ENCODE measurements around the gene KRTAP5-2. TPM values are rescaled to one million over a fixed set of nuclear protein-coding genes. Genes with fewer than 3 reads are reported as not detected.

The KRTAP5-2 gene
- total RNA-seq, 1 experiment from 2014 or later = not detected

GRCh38 chr11:1628506-1629325, 30.6 kb upstream of the KRTAP5-2 start:
- Histone ChIP-seq H2AK5ac (ENCODE audit: insufficient read length, low read length) (no peak overlapping the region), H3K9me3 (ENCODE audit: control insufficient read depth, low read depth, low read length) (no peaks in the 10 kb centered on the region), H4K5ac (ENCODE audit: insufficient read length, low read depth, low read length) (no peak overlapping the region), H3K79me1 (ENCODE audit: insufficient read depth, low read depth, low read length, poor library complexity, severe bottlenecking) (no peaks in the 10 kb centered on the region), H3K14ac (ENCODE audit: insufficient read depth, low read length) (no peak overlapping the region), H2BK15ac (ENCODE audit: low read depth, low read length) (no peak overlapping the region), H4K20me1 (ENCODE audit: control insufficient read depth, insufficient read depth, insufficient read length) (no peaks in the 10 kb centered on the region), H3K4me1 (ENCODE audit: insufficient read depth, low read length) (no peaks in the 10 kb centered on the region; the same call in 1 of the 2 replicates), H3K23ac (ENCODE audit: insufficient read length, low read depth, low read length) (no peak overlapping the region), H2BK12ac (ENCODE audit: insufficient read length, low read depth, low read length) (no peak overlapping the region), H2BK5ac (ENCODE audit: insufficient read length, low read length) (no peak overlapping the region), H3K56ac (ENCODE audit: insufficient read length, low read depth, low read length) (no peak overlapping the region), H3K4me2 (ENCODE audit: insufficient read depth, insufficient read length, low read length) (no peak overlapping the region), H3K27ac (ENCODE audit: insufficient read length, low read depth, low read length) (no peak overlapping the region), H2AFZ (ENCODE audit: low read length) (no peak overlapping the region), H3K27me3 (ENCODE audit: insufficient read depth, low read length) (no peaks in the 10 kb centered on the region; the same call in 1 of the 2 replicates), H3K23me2 (ENCODE audit: insufficient read length, low read depth, low read length, poor library complexity, severe bottlenecking) (no peaks in the 10 kb centered on the region), H2BK20ac (ENCODE audit: low read depth, low read length, poor library complexity, severe bottlenecking) (no peak overlapping the region), H4K8ac (replicated peaks; ENCODE audit: insufficient read length, low read depth, low read length) (no peak overlapping the region), H3K18ac (ENCODE audit: insufficient read length, low read depth, low read length) (no peak overlapping the region), H2BK120ac (ENCODE audit: low read depth, low read length, poor library complexity, severe bottlenecking) (no peak overlapping the region), H4K91ac (ENCODE audit: insufficient read length, low read depth, low read length) (no peak overlapping the region), H3K79me2 (ENCODE audit: insufficient read depth, low read length) (no peaks in the 10 kb centered on the region), H3T11ph (ENCODE audit: low read length) (no peak overlapping the region), H3K4ac (ENCODE audit: low read depth, low read length) (no peak overlapping the region), H3K9ac (ENCODE audit: extremely low read depth, insufficient read length, low read length) (no peak overlapping the region)
- DNase-seq = peak; percentile 84
- peak; percentile 98 for TF ChIP-seq CTCF (conservative IDR thresholded peaks at IDR 0.05)
- Mint-ChIP-seq H3K9me3 (no peaks in the 10 kb centered on the region; a peak in 1 of 5 replicates), H3K27me3 (ENCODE audit: low read depth) (peaks cover 69% of the 10 kb centered on the region), H3K4me3 (no peak overlapping the region; a peak in 1 of 5 replicates), H3K36me3 (ENCODE audit: insufficient read depth in 1 of 3, low read depth in 3 of 3) (no peaks in the 10 kb centered on the region), H3K27ac (peak overlapping the region in 1 of 3 experiments; percentile 52; a peak in 1 of 7 replicates), H3K4me1 (peaks cover 7 to 10% of the 10 kb centered on the region in 2 experiments)
- no CpG with 5 or more reads among the region's 35 CpGs for WGBS (ENCODE audit: extremely low coverage, insufficient read length, low lambda C conversion rate)

All from H9 (cell line).